ENCODE data around the gene C5orf52. TPM values are rescaled to one million over a fixed set of nuclear protein-coding genes. Genes with fewer than 3 reads are reported as not detected.

C5orf52 gene
- total RNA-seq: not detected in 2 replicates

DNA sequence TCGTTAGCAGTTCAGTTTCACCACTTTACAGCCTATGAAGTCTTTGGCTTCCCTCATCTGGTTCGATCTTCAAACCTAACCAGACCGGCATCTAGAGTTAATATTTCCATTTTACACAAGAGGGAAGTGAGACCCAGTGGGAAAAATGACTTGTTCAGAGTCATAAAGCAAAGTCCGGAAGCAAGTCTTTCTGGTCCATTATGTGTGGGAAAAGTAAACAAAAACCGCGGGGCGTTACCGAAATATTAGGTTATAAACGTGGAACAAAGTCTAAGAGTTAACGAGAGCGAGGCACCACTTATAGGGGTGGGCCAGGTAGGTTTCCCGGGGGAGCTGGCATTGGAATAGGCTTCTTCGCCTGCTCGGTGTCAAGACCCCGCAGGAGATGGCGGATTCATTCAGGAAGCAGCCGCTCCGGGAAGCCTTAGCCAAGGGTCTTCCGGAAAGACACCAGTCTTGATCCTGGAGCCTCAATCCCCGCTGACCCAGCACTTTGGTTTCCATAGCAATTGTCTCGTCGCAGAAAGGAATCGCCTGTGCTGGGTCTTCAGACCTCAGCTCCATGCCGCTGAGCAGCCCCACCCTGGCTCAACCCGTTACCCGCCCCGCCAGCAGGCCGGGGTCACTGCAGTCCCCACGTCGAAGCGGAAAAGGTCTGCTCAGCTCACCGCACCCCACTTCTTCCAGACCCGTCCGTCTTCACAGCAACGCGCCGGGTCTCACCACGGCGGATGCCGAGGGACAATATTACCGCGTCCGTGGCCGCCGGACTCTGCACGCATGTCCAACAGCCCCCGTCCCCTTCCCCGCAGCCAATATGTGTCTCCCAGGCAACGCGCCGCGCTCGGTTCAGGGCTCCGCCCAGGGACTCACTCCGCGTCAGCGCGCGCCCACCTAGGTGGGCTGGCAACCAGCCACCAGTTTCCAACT is at the start of gene C5orf52:
Gene C5orf52, plus strand, starts transcription at position 872 of the 930 bp plus-strand sequence. CDS start 82 bp downstream, outside the sequence.
- peak; percentile 89 for DNase-seq (ENCODE audit: insufficient read length, low spot score, missing footprints)
- H3K27ac ChIP-seq (ENCODE audit: low read depth, low read length): peak within 1 kb of the TSS; percentile 37
- H3K36me3 ChIP-seq (ENCODE audit: insufficient read depth, low read length): no peaks in the 10 kb centered on the region
- peak within 1 kb of the TSS; percentile 86 for H3K4me2 ChIP-seq (ENCODE audit: insufficient read depth, low read length)
- H3K4me1 ChIP-seq (ENCODE audit: insufficient read depth, low read length): peaks cover 6% of the 10 kb centered on the region
- H3K4me3 ChIP-seq (ENCODE audit: insufficient read depth, low read length): peak within 1 kb of the TSS; percentile 89
- H4K20me1 ChIP-seq (ENCODE audit: insufficient read depth, low read length): no peaks in the 10 kb centered on the region
- no peaks in the 10 kb centered on the region for H3K27me3 ChIP-seq (ENCODE audit: insufficient read depth, low read length)
- H2AFZ ChIP-seq (ENCODE audit: low read length): peak within 1 kb of the TSS; percentile 96
- H3K9me3 ChIP-seq (ENCODE audit: low read depth, low read length): no peaks in the 10 kb centered on the region
- H3K79me2 ChIP-seq (ENCODE audit: insufficient read depth, low read length): no peaks in the 10 kb centered on the region
- TF ChIP-seq, protein P1, sequence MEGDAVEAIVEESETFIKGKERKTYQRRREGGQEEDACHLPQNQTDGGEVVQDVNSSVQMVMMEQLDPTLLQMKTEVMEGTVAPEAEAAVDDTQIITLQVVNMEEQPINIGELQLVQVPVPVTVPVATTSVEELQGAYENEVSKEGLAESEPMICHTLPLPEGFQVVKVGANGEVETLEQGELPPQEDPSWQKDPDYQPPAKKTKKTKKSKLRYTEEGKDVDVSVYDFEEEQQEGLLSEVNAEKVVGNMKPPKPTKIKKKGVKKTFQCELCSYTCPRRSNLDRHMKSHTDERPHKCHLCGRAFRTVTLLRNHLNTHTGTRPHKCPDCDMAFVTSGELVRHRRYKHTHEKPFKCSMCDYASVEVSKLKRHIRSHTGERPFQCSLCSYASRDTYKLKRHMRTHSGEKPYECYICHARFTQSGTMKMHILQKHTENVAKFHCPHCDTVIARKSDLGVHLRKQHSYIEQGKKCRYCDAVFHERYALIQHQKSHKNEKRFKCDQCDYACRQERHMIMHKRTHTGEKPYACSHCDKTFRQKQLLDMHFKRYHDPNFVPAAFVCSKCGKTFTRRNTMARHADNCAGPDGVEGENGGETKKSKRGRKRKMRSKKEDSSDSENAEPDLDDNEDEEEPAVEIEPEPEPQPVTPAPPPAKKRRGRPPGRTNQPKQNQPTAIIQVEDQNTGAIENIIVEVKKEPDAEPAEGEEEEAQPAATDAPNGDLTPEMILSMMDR (IDR thresholded peaks at IDR 0.05; ENCODE audit: extremely low read depth, low read depth, low read length): no peak

DNA sequence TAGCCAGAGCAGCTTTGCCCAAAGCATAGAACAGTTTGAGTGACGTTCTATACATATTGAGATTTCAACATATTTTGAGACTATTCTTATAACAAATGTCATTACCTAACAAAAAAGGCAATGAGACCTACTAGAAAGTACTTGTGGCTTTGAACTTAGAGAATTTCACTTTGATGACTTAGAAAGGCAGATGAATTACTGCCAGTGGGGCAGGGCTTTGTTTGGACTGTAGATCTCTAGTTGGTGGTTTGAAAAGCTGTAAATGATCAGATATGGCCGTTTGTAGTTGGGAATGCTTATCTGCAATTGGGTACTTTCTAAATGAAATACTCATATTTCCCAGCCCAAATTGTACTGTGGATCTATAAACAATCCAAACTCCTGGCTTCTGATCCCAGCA is 47.2 kb upstream of the C5orf52 start:
- H3K4me2 ChIP-seq (ENCODE audit: insufficient read depth, low read length): no peak overlapping the region
- TF ChIP-seq, protein P1 (IDR thresholded peaks at IDR 0.05; ENCODE audit: extremely low read depth, low read depth, low read length): no peak
- no peaks in the 10 kb centered on the region for H3K4me1 ChIP-seq (ENCODE audit: insufficient read depth, low read length)
- H4K20me1 ChIP-seq (ENCODE audit: insufficient read depth, low read length): no peaks in the 10 kb centered on the region
- no peak overlapping the region for H3K27ac ChIP-seq (ENCODE audit: low read depth, low read length)
- H3K9me3 ChIP-seq (ENCODE audit: low read depth, low read length): no peaks in the 10 kb centered on the region
- H2AFZ ChIP-seq (ENCODE audit: low read length): no peak overlapping the region
- no peaks in the 10 kb centered on the region for H3K79me2 ChIP-seq (ENCODE audit: insufficient read depth, low read length)
- no peak overlapping the region for H3K4me3 ChIP-seq (ENCODE audit: insufficient read depth, low read length)
- no peaks in the 10 kb centered on the region for H3K27me3 ChIP-seq (ENCODE audit: insufficient read depth, low read length)
- no peak for DNase-seq (ENCODE audit: insufficient read length, low spot score, missing footprints)
- no peaks in the 10 kb centered on the region for H3K36me3 ChIP-seq (ENCODE audit: insufficient read depth, low read length)

DNA sequence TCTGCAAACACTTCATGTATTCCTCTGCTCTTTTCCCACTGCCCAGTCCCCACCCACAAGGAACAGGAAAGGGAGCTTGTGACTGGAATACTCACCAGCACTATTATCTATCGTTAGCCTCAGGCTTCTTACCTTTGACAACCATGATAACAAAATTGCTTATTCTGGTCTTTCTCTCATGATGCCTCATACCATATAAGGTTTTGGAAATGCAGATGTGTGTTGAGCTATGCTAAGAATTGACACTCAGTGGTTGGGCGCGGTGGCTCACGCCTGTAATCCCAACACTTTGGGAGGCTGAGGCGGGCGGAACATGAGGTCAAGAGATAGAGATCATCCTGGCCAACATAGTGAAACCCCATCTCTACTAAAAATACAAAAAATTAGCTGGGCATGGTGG is 44.5 kb upstream of the C5orf52 start:
- Histone ChIP-seq H3K4me1 (ENCODE audit: insufficient read depth, low read length) (no peaks in the 10 kb centered on the region), H3K27ac (ENCODE audit: low read depth, low read length) (no peak overlapping the region), H2AFZ (ENCODE audit: low read length) (peak overlapping the region; percentile 57)

GRCh38 chr5:157630341-157630740 is 41.0 kb upstream of the C5orf52 start:
- no peak for DNase-seq (ENCODE audit: insufficient read length, low spot score, missing footprints)
- H3K9me3 ChIP-seq (ENCODE audit: low read depth, low read length): no peaks in the 10 kb centered on the region
- no peak overlapping the region for H2AFZ ChIP-seq (ENCODE audit: low read length)
- H3K4me3 ChIP-seq (ENCODE audit: insufficient read depth, low read length): no peak overlapping the region
- no peaks in the 10 kb centered on the region for H3K27me3 ChIP-seq (ENCODE audit: insufficient read depth, low read length)
- no peaks in the 10 kb centered on the region for H3K4me1 ChIP-seq (ENCODE audit: insufficient read depth, low read length)
- no peaks in the 10 kb centered on the region for H3K36me3 ChIP-seq (ENCODE audit: insufficient read depth, low read length)
- H3K4me2 ChIP-seq (ENCODE audit: insufficient read depth, low read length): no peak overlapping the region
- no peaks in the 10 kb centered on the region for H4K20me1 ChIP-seq (ENCODE audit: insufficient read depth, low read length)
- H3K27ac ChIP-seq (ENCODE audit: low read depth, low read length): no peak overlapping the region
- TF ChIP-seq, protein P1 (IDR thresholded peaks at IDR 0.05; ENCODE audit: extremely low read depth, low read depth, low read length): no peak
- H3K79me2 ChIP-seq (ENCODE audit: insufficient read depth, low read length): no peaks in the 10 kb centered on the region

More for the DNA sequence above, 44.5 kb upstream of the C5orf52 start:
- H4K20me1 ChIP-seq (ENCODE audit: insufficient read depth, low read length): no peaks in the 10 kb centered on the region
- H3K4me2 ChIP-seq (ENCODE audit: insufficient read depth, low read length): no peak overlapping the region
- no peaks in the 10 kb centered on the region for H3K79me2 ChIP-seq (ENCODE audit: insufficient read depth, low read length)
- H3K27me3 ChIP-seq (ENCODE audit: insufficient read depth, low read length): no peaks in the 10 kb centered on the region
- TF ChIP-seq, protein P1 (IDR thresholded peaks at IDR 0.05; ENCODE audit: extremely low read depth, low read depth, low read length): no peak
- no peak for DNase-seq (ENCODE audit: insufficient read length, low spot score, missing footprints)
- no peak overlapping the region for H3K4me3 ChIP-seq (ENCODE audit: insufficient read depth, low read length)
- no peaks in the 10 kb centered on the region for H3K36me3 ChIP-seq (ENCODE audit: insufficient read depth, low read length)
- H3K9me3 ChIP-seq (ENCODE audit: low read depth, low read length): no peaks in the 10 kb centered on the region

Data from osteoblast (primary cell).